Measurements from ENCODE around the gene CCDC116. TPM values are rescaled to one million over a fixed set of nuclear protein-coding genes. Genes with fewer than 3 reads are reported as not detected.

Gene CCDC116
- total RNA-seq, 1 experiment from 2014 or later: 0.21 TPM

GRCh38 chr22:21639359-21639758, 6.8 kb downstream of the CCDC116 start:
- no peaks in the 10 kb centered on the region for H3K9me3 Mint-ChIP-seq (ENCODE audit: unreplicated experiment)
- H3K27me3 Mint-ChIP-seq (ENCODE audit: insufficient read depth, unreplicated experiment): no peaks in the 10 kb centered on the region
- no peak overlapping the region for H3K4me3 Mint-ChIP-seq (ENCODE audit: unreplicated experiment)
- ChIA-PET CTCF (interaction anchor here (0.8 to 2.0 kb wide), 2 partner anchors 9 to 30 kb away, joined by 4 to 10 read pairs; partner anchors contain the start of gene YDJC), POLR2A (interaction anchor here (4.6 kb wide), 1 partner anchor 10 kb away, joined by 80 read pairs; the partner anchor contains the start of gene YDJC)
- intact Hi-C loops (cut with micrococcal nuclease): no loop called here
- H3K27ac Mint-ChIP-seq (ENCODE audit: low read depth, unreplicated experiment): no peak overlapping the region
- no TSS peak for BruUV-seq (replicated peaks)
- H3K36me3 Mint-ChIP-seq (ENCODE audit: insufficient read depth, unreplicated experiment): peaks cover 15% of the 10 kb centered on the region
- no peak for DNase-seq (ENCODE audit: unreplicated experiment)
- peaks cover 13% of the 10 kb centered on the region for H3K4me1 Mint-ChIP-seq (ENCODE audit: insufficient read depth, unreplicated experiment)
- no peak for TF ChIP-seq CTCF (IDR thresholded peaks at IDR 0.05; ENCODE audit: unreplicated experiment)

GRCh38 chr22:21640810-21641209, 8.2 kb downstream of the CCDC116 start:
- ChIA-PET POLR2A (interaction anchor here (0.6 to 4.6 kb wide), 6 partner anchors 11 to 74 kb away, joined by 3 to 80 read pairs (median 10); partner anchors contain the start of gene YDJC), CTCF (interaction anchor here (0.6 to 3.8 kb wide), 6 partner anchors 11 to 187 kb away, joined by 3 to 69 read pairs (median 4); partner anchors contain the start of genes CCDC116 and YDJC)
- Mint-ChIP-seq H3K4me3 (ENCODE audit: unreplicated experiment) (peak overlapping the region; percentile 76), H3K27ac (ENCODE audit: low read depth, unreplicated experiment) (peak overlapping the region; percentile 83), H3K9me3 (ENCODE audit: unreplicated experiment) (no peaks in the 10 kb centered on the region), H3K4me1 (ENCODE audit: insufficient read depth, unreplicated experiment) (peaks cover 13% of the 10 kb centered on the region), H3K36me3 (ENCODE audit: insufficient read depth, unreplicated experiment) (peaks cover 26% of the 10 kb centered on the region), H3K27me3 (ENCODE audit: insufficient read depth, unreplicated experiment) (no peaks in the 10 kb centered on the region)
- BruUV-seq (replicated peaks): no TSS peak
- TF ChIP-seq CTCF (IDR thresholded peaks at IDR 0.05; ENCODE audit: unreplicated experiment): no peak
- intact Hi-C loops (cut with micrococcal nuclease): no loop called here
- DNase-seq (ENCODE audit: unreplicated experiment): no peak

GRCh38 chr22:21641417-21641788, 8.8 kb downstream of the CCDC116 start:
- Mint-ChIP-seq H3K4me1 (ENCODE audit: insufficient read depth, unreplicated experiment) (peaks cover 13% of the 10 kb centered on the region), H3K27ac (ENCODE audit: low read depth, unreplicated experiment) (peak overlapping the region; percentile 83), H3K9me3 (ENCODE audit: unreplicated experiment) (no peaks in the 10 kb centered on the region), H3K4me3 (ENCODE audit: unreplicated experiment) (peak overlapping the region; percentile 76), H3K36me3 (ENCODE audit: insufficient read depth, unreplicated experiment) (peaks cover 32% of the 10 kb centered on the region), H3K27me3 (ENCODE audit: insufficient read depth, unreplicated experiment) (no peaks in the 10 kb centered on the region)
- peak; percentile 63 for DNase-seq (ENCODE audit: unreplicated experiment)
- BruUV-seq (replicated peaks): TSS peak; percentile 93
- intact Hi-C loops (cut with micrococcal nuclease): no loop called here
- TF ChIP-seq CTCF (IDR thresholded peaks at IDR 0.05; ENCODE audit: unreplicated experiment): peak; percentile 40
- CTCF ChIA-PET: interaction anchor here (0.6 to 3.8 kb wide), 6 partner anchors 11 to 187 kb away, joined by 3 to 69 read pairs (median 4); partner anchors contain the start of genes CCDC116 and YDJC
- POLR2A ChIA-PET: interaction anchor here (0.6 to 4.6 kb wide), 13 partner anchors 11 to 1126 kb away, joined by 3 to 80 read pairs (median 4); partner anchors contain the start of genes PPIL2 and YDJC

- Mint-ChIP-seq H3K4me3 (ENCODE audit: unreplicated experiment) (peak within 1 kb of the TSS; percentile 76), H3K27ac (ENCODE audit: low read depth, unreplicated experiment) (peak within 1 kb of the TSS; percentile 83), H3K4me1 (ENCODE audit: insufficient read depth, unreplicated experiment) (peaks cover 13% of the 10 kb centered on the region), H3K27me3 (ENCODE audit: insufficient read depth, unreplicated experiment) (no peaks in the 10 kb centered on the region), H3K9me3 (ENCODE audit: unreplicated experiment) (no peaks in the 10 kb centered on the region), H3K36me3 (ENCODE audit: insufficient read depth, unreplicated experiment) (peaks cover 38% of the 10 kb centered on the region)
- intact Hi-C loops (cut with micrococcal nuclease): loop anchor here (1.0 kb wide), 1 partner anchor 13 kb away; no protein-coding TSS in a partner anchor
- no peak for TF ChIP-seq CTCF (IDR thresholded peaks at IDR 0.05; ENCODE audit: unreplicated experiment)
- BruUV-seq (replicated peaks): no TSS peak
- POLR2A ChIA-PET: interaction anchor here (0.6 to 4.6 kb wide), 15 partner anchors 10 to 1127 kb away, joined by 3 to 80 read pairs (median 4); partner anchors contain the start of genes PPIL2 and YDJC
- CTCF ChIA-PET: interaction anchor here (0.5 to 3.8 kb wide), 6 partner anchors 12 to 188 kb away, joined by 3 to 69 read pairs (median 5); partner anchors contain the start of genes CCDC116 and YDJC
- peak; percentile 98 for DNase-seq (ENCODE audit: unreplicated experiment)
These were observed 9.4 kb downstream of the CCDC116 start, which contains the start of gene SDF2L1 for GRCh38 chr22:21641789-21642583. SDF2L1 (plus strand) TSS chr22:21642302; CDS start chr22:21642337, 35 bp downstream.
